Effector CD4-positive, alpha-beta T cell (primary cell): Measurements from ENCODE around the gene TTC7B.

Experiments
- DNase-seq: peaks from one replicate; pipeline ENCODE4 v3.0.0-alpha.2; 2020

The TTC7B gene

DNA sequence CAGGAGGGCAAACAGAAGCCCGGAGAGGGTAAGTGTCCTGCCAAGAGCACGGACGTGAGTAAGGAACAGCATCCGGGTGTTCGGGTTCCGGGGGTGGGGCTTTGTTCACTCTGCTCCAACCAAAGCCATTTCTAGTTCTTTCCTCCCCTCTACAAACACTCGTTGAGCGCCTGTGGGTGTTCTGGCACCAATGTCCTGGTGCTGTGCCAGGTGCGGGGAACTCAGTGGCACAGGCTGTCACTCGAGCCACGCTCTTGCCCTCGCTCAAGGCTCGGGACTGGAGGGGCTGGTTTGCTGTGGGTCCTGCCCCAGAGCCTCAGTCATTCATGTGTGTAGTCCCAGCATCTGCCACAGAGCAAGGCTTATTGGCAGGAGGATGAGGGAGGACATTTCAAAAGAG, 261.9 kb downstream of the TTC7B start:
- DNase-seq, result no peak

- no peak for DNase-seq
These were observed 262.3 kb downstream of the TTC7B start for GRCh38 chr14:90553921-90554336.

DNA sequence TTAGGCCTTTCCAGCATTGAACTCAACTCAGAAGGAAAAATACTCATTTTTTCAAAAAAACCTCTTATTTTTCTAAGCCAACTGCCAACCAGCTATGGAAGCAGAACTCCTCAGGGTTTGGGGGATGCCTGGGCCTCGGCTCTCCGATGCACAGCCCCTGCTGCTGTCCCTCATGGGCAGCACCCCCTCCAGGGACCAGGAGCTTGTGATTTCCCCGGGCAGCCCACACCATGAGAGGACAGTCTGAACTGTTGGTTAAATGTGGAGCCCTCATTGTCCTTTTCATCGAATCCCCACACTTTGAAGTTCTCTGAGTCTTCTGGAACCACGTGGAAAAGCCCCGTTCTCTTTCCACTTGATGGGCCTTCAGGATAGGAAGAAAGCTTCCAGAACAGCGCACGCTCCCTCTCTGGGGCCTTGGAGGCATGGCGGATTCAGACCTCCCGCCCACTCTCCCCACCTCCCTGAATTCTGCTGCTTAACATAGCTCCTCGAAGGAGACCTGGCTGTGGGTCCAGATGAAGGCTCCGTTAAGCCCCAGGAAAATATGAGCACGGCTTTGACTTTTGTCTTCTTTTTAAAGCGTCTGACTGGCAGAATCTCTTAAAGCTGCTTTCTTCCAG, 262.8 kb downstream of the TTC7B start:
- DNase-seq, result no peak

DNA sequence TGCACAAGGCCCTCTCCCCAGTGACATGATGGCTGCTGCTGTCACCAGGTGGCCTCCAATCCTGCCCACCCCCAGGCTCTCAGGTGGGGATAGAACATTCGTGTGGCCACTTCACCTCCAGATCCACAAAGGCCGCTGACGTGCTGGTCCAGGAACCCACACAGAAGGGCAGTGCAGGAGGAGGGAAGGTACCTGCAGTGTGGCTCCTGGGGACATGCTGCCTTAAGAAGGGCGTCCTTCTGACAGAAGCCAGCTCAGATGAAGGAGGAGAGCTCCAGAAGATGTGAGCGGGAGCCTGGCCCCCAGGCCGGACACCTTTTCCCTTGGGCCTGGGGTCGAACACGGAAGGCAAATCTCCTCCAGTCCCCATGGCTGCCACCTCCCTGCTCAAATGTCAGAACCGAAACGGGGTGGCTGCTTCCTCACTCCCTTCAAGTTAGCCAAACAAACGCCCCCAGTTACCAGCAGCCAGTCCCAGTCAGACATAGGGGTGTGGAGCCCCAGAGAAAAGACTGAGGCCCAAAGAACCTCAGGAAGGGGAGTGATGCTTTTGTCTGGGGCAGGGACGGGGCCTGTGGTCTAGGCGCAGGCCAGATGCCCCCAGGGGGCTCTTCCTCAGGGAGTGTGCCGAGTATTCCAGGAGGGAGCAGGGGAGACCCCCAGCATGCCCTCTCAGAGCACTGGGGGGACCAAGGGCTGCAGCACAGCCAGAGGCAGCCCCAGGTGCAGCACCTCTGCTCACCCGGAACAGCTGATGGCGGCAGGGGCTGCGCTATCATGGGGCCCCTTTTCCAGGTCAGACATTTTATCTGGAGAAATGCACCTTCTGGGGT, 263.5 kb downstream of the TTC7B start:
- no peak for DNase-seq

- no peak for DNase-seq
These were observed 264.3 kb downstream of the TTC7B start for GRCh38 chr14:90551733-90552464.

DNA sequence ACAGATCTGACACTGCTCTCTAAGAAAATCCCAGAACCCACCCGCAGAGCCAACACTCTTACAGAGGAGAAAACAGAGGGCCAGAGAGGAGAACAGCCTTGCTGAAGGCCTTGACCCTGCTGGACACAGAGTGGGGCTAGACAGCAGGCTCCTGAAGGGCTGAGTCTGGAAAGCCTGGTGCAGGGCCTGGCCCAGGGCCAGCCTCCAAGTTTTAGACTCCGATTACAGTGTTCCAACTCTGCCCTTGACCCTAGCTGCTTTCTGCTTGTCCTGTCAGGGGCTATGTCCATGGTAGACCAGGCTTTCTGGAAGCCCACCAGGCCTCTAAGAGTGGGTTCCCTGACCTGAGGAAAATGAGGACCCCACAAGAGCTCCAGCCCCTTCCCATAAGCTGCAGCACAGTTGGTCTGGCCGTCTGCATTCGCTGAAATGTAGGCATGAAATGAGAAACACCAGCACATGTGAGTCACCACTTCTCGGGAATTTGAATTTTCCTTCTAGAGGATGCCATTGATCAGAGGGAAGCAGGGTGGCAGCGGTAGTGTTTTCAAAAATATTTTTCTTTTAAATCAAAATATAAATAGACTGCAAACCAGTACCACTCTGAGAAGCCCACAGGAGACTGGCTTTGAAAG, 265.0 kb downstream of the TTC7B start:
- no peak for DNase-seq

GRCh38 chr14:90549794-90550641, 266.2 kb downstream of the TTC7B start:
- DNase-seq, result no peak

GRCh38 chr14:90548455-90548854, 267.8 kb downstream of the TTC7B start:
- DNase-seq, result no peak

- no peak for DNase-seq
These were observed 268.3 kb downstream of the TTC7B start for GRCh38 chr14:90547968-90548367.

DNA sequence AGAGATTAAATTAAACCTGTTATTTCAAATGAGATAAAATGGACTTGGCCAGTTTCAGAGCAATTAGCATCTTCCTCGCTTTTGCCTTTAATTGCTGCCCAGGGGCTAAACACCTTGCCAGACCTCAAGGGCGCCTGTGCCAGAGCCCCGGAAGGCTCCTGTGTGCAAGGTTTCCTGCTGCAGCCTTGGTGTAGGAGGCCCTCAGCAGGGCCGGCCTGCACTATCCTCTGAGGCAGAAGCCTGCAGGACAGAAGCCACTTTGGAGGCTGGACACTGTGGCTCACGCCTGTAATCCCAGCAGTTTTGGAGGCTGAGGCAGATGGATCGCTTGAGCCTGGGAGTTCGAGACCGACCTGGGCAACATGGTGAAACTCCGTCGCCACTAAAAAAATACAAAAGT, 269.0 kb downstream of the TTC7B start:
- no peak for DNase-seq

- DNase-seq, result no peak
These were observed 269.5 kb downstream of the TTC7B start for GRCh38 chr14:90546767-90547166.

DNA sequence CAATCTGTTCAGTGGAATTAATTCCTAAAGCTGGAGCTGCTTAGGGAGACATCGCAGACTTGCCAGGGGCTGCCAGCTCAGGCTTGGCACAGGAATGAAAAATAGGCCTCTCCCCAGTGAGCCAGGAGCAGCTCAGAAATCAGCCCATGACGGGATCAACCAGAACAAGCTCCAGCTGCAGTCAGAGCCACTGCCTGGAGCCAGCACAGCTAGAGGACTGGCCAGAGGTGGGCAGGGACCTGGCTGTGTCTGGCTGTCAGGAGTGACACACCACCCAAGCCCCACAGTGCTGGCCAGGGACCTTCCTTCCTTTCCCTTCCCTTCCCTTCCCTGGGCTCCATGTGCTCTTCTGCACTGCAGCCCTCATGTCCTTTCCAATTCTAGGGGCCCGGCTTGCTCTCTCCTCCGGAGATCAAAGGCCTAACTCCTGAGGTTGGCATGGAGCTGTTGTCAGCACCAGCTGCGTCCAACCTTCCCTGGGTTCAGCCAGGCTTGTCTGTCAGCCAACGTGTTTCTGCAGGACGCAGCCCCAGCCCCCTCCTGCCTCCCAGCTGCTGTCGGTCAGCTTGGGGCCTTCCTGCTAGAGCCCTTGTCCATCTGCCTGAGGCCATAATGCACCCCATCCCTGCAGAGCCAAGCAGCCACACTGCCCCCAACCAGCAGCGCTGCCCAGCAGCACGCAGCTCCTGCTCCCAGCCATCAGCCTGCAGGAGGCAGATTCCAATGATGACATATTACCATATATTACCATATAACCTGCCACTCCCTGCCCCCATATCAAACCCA, 270.1 kb downstream of the TTC7B start:
- no peak for DNase-seq

DNA sequence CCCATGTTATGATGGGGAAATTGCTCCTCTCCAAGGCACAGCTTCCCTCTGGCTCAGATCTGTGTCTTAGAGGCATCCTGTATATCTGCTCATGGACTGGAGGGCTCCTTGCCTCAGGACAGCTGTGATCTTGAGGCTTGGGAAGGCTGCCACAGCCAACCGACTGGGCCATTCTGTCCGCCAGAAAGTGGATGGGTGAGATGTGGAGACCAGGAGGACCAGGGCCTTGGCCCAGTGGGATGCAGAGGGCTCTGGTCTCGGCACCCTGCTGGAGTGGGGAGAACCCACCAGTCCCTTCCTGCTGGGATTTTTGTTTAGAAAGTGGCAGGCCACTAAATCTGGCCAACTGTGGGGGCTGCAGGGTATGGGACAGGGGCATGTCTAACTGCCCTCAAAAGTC, 270.8 kb downstream of the TTC7B start:
- no peak for DNase-seq

DNA sequence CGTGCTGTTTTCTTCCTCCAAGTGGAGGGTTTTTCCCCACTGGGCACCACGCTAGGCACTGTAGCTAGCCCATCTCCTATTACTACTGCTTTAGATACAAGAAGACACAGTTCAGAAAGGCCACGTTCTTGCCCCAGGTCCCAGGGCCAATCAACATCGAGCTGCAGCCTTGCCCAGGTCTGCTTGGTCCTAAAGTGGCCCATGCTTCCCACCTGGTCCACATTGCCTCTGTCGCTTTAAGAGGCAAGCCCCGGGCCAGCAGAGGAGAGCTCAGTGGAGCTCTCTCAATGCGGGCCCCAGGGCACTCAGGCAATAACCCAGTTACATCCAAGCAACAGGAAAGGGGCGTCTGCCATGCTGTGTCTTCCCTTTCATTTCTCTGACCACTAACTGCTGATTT, 271.3 kb downstream of the TTC7B start:
- DNase-seq, result no peak

GRCh38 chr14:90544566-90544965, 271.7 kb downstream of the TTC7B start:
- DNase-seq, result no peak

DNA sequence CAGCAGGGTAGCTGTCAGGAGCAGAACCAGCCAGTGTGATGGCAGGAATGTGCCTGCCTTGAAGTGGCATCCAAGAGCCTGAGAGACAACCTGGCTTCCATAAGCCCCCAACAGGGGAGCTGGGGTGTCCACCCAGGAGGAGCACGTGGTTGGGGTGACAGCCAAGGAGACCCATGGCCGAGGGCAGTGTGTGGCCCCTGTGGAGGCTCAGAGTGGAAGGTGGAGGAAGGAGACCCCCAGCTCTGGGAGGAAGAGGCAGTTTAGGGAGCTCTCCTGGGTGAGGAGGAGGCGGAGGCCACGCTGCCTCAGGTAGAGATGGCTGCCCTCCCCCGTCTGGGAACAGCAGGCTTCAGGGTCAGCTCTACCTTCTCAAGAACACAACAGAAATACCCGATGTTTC, 272.4 kb downstream of the TTC7B start:
- DNase-seq, result no peak

- no peak for DNase-seq
These were observed 275.1 kb downstream of the TTC7B start for GRCh38 chr14:90541076-90541634.

- no peak for DNase-seq
These were observed 275.8 kb downstream of the TTC7B start for GRCh38 chr14:90540437-90540836.

DNA sequence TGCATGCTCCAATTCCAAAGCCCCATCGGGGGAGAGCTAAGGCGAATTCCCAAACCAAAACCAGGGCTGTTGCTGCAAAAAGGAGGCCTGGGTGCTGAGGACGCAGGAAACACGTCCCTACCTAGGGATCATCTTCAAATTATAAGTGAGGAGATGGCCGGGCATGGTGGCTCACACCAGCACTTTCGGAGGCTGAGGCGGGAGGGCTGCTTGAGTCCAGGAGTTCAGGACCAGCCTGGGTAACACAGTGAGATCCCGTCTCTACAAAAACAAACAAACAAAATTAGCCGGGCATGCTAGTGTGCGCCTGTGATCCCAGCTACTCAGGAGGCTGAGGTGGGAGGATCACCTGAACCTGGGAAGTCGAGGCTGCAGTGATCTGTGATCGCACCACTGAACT, 276.2 kb downstream of the TTC7B start:
- DNase-seq, result no peak

DNA sequence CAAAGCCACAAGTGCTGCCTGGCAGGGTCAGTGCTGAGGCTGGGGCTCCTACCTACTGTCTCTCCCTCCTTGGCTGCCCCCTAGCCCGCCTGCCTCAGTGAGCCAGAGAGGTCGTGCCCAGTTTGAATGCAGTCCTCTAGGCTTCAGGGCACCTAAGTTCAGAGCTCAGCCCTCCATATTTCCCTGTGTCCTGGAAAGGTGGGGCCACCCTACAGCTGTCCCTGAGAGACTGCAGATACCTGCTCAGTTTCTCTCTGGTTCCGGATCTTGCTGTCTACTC, 276.8 kb downstream of the TTC7B start:
- DNase-seq, result no peak

- DNase-seq, result no peak
These were observed 277.3 kb downstream of the TTC7B start for GRCh38 chr14:90538716-90539495.
